Measurements from ENCODE around the gene CCND1. TPM values are rescaled to one million over a fixed set of nuclear protein-coding genes. Genes with fewer than 3 reads are reported as not detected.

CCND1 gene
- total and polyA plus RNA-seq, 10 of the 15 experiments (the other 5 are each of a cell fraction or from before 2014, with no cell fraction given) = 0.09 to 6.6 (median 0.59) TPM; not detected in 2

DNA sequence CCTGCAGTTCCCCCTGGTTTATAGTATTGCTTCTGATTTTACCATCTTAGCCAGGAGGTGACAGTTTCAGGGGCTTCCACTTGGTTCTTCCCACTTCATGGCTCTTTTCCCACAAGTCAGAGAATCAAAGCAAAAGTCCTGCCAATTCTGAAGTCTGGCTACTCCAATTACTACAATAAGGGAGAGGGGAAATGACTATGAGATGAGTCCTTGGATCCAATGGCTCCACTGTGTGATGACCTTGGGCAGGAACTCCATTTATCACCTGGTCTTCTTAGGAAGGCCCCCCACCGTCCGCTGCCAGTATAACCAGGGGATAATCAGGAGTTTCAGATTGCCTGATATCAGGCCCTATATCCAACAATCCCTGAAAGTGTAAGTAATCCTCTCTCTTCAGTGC is 31.6 kb upstream of the CCND1 start (continued):
- TF ChIP-seq ASH2L (IDR thresholded peaks at IDR 0.05; ENCODE audit: borderline replicate concordance, low read depth) = no peak
- TF ChIP-seq FOXM1 (IDR thresholded peaks at IDR 0.05; ENCODE audit: low read depth, low read length) = no peak

DNA sequence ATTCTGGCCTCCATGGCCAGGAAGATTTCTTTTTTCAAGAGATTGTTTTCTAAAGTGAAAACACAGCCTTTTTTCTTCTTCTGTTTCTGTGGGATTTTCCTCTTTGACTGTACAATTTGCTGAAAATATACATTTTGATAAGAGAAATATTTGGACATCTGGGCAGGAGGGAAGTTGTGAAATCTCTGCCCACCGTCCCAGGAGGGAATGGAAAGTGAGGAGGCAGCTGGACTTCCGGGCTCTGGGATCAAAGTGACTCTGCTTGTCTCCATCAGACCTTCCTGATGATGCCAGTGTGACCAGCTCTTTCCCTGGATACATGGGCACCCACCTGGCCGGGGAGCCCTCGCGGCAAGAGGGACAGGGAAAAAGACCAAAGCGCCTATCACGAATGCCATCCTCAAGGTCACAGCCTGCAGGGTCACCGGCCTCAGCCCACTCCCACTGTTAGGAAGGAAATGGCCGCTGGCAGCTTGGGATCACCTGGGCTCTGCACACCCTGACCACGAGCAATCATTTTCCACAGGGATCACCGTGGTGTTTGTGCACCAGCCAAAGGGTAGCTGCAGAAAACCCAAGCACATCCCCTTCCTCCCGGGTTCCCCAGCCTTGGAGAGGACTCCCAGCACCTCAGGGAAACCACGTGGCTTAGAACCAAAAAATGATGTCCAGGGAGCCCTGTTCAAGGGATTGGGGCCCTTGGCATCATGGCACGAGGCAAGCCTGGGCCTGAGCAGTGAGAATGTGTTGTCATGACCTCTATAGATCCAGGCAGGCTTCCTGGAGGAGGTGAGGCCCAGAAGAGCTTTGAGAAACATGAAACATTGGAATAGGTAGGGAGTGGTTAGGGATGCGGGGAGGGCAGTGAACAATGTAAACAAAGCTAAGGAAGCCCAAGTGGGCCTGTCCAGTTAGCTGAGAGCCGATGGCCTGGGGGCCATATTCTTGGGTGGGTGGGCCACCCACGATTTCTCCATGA is 29.1 kb upstream of the CCND1 start:
- WGBS (ENCODE audit: insufficient coverage, insufficient replicate concordance, low lambda C conversion rate, missing lambda C conversion rate) = 23% methylated on average over 17 of the region's 17 CpGs
- H3K79me2 ChIP-seq (ENCODE audit: control insufficient read depth, insufficient read depth, low read length) = no peaks in the 10 kb centered on the region
- H3K9ac ChIP-seq (ENCODE audit: control insufficient read depth, insufficient read depth, low read length) = no peak overlapping the region
- ATAC-seq (no peak), DNase-seq (ENCODE audit: low read depth, low spot score) (no peak), FAIRE-seq (no peak)
- ChIA-PET POLR2A (no interaction called here), SMC1A (ENCODE audit: uncharacterized antibody, unreplicated experiment) (no interaction called here), CTCF (no interaction called here), RAD21 (ENCODE audit: unreplicated experiment) (no interaction called here)
- no peak overlapping the region for H3K4me2 ChIP-seq (ENCODE audit: control insufficient read depth, insufficient read depth)
- no peaks in the 10 kb centered on the region for H4K20me1 ChIP-seq (ENCODE audit: control insufficient read depth, insufficient read depth)
- TF ChIP-seq, protein P1, sequence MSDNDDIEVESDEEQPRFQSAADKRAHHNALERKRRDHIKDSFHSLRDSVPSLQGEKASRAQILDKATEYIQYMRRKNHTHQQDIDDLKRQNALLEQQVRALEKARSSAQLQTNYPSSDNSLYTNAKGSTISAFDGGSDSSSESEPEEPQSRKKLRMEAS (IDR thresholded peaks at IDR 0.05; ENCODE audit: low read depth, low read length) = no peak
- no peaks in the 10 kb centered on the region; the same call in 2 of the 3 replicates for H3K9me3 ChIP-seq (replicated peaks; ENCODE audit: control insufficient read depth, insufficient read depth, low read length)
- H2AFZ ChIP-seq (ENCODE audit: control insufficient read depth, low read depth, low read length) = no peak overlapping the region
- H3K4me3 ChIP-seq = no peak overlapping the region
- H3K27ac ChIP-seq (ENCODE audit: control insufficient read depth, insufficient read depth) = no peak overlapping the region
- intact Hi-C loops (cut with micrococcal nuclease; ENCODE audit: unreplicated experiment) = no loop called here
- no peaks in the 10 kb centered on the region for H3K4me1 ChIP-seq (ENCODE audit: control insufficient read depth, insufficient read depth, low read length)
- in situ Hi-C loops (cut with MboI) = no loop called here
- BruUV-seq (replicated peaks) = no TSS peak
- peaks cover 2 to 5% of the 10 kb centered on the region in 2 experiments; a peak in 1 of 4 replicates for H3K27me3 ChIP-seq (replicated peaks in 1 of 2; ENCODE audit: control insufficient read depth in 2 of 2, insufficient read depth in 2 of 2, low read length in 1 of 2)
- H3K36me3 ChIP-seq (ENCODE audit: control insufficient read depth in 2 of 2, insufficient read depth in 2 of 2, low read length in 1 of 2) = no peaks in the 10 kb centered on the region

DNA sequence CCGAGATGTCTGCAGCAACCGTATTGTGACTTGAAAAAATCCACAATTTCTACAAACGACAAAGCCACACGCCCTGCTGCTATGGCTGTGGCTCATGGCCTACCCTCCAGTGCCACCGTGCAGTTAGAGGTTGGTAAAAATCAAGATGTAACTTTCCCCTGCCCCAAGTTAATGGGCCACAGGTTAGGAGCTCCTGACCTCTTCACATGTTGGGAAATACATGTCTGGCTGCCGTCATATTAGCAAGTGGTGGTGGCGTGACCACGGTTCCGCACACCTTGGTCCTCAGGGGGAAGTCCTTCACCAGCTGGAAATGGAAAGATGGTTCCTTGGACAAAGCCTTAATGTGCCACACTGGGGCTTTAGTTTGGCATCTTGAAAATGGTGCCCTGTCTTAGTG is 27.4 kb upstream of the CCND1 start:
- FAIRE-seq (no peak), ATAC-seq (no peak), DNase-seq (ENCODE audit: low read depth, low spot score) (no peak)
- intact Hi-C loops (cut with micrococcal nuclease; ENCODE audit: unreplicated experiment) = no loop called here
- no peak overlapping the region for H3K9ac ChIP-seq (ENCODE audit: control insufficient read depth, insufficient read depth, low read length)
- CTCF ChIA-PET = no interaction called here
- POLR2A ChIA-PET = no interaction called here
- H4K20me1 ChIP-seq (ENCODE audit: control insufficient read depth, insufficient read depth) = no peaks in the 10 kb centered on the region
- RAD21 ChIA-PET (ENCODE audit: unreplicated experiment) = no interaction called here
- H3K36me3 ChIP-seq (ENCODE audit: control insufficient read depth in 2 of 2, insufficient read depth in 2 of 2, low read length in 1 of 2) = no peaks in the 10 kb centered on the region
- H3K79me2 ChIP-seq (ENCODE audit: control insufficient read depth, insufficient read depth, low read length) = no peaks in the 10 kb centered on the region
- no peak overlapping the region for H2AFZ ChIP-seq (ENCODE audit: control insufficient read depth, low read depth, low read length)
- in situ Hi-C loops (cut with MboI) = no loop called here
- no peak overlapping the region for H3K27ac ChIP-seq (ENCODE audit: control insufficient read depth, insufficient read depth)
- no peak overlapping the region for H3K4me3 ChIP-seq
- WGBS (ENCODE audit: insufficient coverage, insufficient replicate concordance, low lambda C conversion rate, missing lambda C conversion rate) = 53% methylated on average over 9 of the region's 9 CpGs
- BruUV-seq (replicated peaks) = no TSS peak
- no peaks in the 10 kb centered on the region for H3K4me1 ChIP-seq (ENCODE audit: control insufficient read depth, insufficient read depth, low read length)
- no peak overlapping the region for H3K4me2 ChIP-seq (ENCODE audit: control insufficient read depth, insufficient read depth)
- no peaks in the 10 kb centered on the region; a peak in 2 of 4 replicates for H3K27me3 ChIP-seq (replicated peaks in 1 of 2; ENCODE audit: control insufficient read depth in 2 of 2, insufficient read depth in 2 of 2, low read length in 1 of 2)
- SMC1A ChIA-PET (ENCODE audit: uncharacterized antibody, unreplicated experiment) = no interaction called here
- no peaks in the 10 kb centered on the region; the same call in 2 of the 3 replicates for H3K9me3 ChIP-seq (replicated peaks; ENCODE audit: control insufficient read depth, insufficient read depth, low read length)
- TF ChIP-seq, protein P2, sequence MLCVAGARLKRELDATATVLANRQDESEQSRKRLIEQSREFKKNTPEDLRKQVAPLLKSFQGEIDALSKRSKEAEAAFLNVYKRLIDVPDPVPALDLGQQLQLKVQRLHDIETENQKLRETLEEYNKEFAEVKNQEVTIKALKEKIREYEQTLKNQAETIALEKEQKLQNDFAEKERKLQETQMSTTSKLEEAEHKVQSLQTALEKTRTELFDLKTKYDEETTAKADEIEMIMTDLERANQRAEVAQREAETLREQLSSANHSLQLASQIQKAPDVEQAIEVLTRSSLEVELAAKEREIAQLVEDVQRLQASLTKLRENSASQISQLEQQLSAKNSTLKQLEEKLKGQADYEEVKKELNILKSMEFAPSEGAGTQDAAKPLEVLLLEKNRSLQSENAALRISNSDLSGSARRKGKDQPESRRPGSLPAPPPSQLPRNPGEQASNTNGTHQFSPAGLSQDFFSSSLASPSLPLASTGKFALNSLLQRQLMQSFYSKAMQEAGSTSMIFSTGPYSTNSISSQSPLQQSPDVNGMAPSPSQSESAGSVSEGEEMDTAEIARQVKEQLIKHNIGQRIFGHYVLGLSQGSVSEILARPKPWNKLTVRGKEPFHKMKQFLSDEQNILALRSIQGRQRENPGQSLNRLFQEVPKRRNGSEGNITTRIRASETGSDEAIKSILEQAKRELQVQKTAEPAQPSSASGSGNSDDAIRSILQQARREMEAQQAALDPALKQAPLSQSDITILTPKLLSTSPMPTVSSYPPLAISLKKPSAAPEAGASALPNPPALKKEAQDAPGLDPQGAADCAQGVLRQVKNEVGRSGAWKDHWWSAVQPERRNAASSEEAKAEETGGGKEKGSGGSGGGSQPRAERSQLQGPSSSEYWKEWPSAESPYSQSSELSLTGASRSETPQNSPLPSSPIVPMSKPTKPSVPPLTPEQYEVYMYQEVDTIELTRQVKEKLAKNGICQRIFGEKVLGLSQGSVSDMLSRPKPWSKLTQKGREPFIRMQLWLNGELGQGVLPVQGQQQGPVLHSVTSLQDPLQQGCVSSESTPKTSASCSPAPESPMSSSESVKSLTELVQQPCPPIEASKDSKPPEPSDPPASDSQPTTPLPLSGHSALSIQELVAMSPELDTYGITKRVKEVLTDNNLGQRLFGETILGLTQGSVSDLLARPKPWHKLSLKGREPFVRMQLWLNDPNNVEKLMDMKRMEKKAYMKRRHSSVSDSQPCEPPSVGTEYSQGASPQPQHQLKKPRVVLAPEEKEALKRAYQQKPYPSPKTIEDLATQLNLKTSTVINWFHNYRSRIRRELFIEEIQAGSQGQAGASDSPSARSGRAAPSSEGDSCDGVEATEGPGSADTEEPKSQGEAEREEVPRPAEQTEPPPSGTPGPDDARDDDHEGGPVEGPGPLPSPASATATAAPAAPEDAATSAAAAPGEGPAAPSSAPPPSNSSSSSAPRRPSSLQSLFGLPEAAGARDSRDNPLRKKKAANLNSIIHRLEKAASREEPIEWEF (IDR thresholded peaks at IDR 0.05; ENCODE audit: insufficient replicate concordance, low read depth, low read length) = no peak
- TF ChIP-seq, protein P3, sequence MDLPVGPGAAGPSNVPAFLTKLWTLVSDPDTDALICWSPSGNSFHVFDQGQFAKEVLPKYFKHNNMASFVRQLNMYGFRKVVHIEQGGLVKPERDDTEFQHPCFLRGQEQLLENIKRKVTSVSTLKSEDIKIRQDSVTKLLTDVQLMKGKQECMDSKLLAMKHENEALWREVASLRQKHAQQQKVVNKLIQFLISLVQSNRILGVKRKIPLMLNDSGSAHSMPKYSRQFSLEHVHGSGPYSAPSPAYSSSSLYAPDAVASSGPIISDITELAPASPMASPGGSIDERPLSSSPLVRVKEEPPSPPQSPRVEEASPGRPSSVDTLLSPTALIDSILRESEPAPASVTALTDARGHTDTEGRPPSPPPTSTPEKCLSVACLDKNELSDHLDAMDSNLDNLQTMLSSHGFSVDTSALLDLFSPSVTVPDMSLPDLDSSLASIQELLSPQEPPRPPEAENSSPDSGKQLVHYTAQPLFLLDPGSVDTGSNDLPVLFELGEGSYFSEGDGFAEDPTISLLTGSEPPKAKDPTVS (IDR thresholded peaks at IDR 0.05; ENCODE audit: low read depth, low read length) = no peak
- TF ChIP-seq ASH2L (IDR thresholded peaks at IDR 0.05; ENCODE audit: borderline replicate concordance, low read depth) (no peak), MYB (IDR thresholded peaks at IDR 0.05; ENCODE audit: borderline replicate concordance, low read depth, low read length) (no peak)
